ENCODE data around the gene RCVRN. TPM values are rescaled to one million over a fixed set of nuclear protein-coding genes. Genes with fewer than 3 reads are reported as not detected.
A peak's percentile ranks its signal among the peaks of the same experiment; 100 is the strongest.

The RCVRN gene
- total RNA-seq, 1 experiment from 2014 or later, result not detected

GRCh38 chr17:9865586-9865985, 39.5 kb downstream of the RCVRN start:
- intact Hi-C loops (cut with micrococcal nuclease), result no loop called here
- Mint-ChIP-seq H3K9me3 (ENCODE audit: unreplicated experiment) (peaks cover 41% of the 10 kb centered on the region), H3K4me3 (ENCODE audit: unreplicated experiment) (no peak overlapping the region), H3K4me1 (ENCODE audit: insufficient read depth, unreplicated experiment) (no peaks in the 10 kb centered on the region), H3K27ac (ENCODE audit: low read depth, unreplicated experiment) (no peak overlapping the region), H3K27me3 (ENCODE audit: insufficient read depth, unreplicated experiment) (no peaks in the 10 kb centered on the region), H3K36me3 (ENCODE audit: insufficient read depth, unreplicated experiment) (no peaks in the 10 kb centered on the region)
- DNase-seq (ENCODE audit: unreplicated experiment), result peak; percentile 58
- no TSS peak for BruUV-seq (replicated peaks)
- TF ChIP-seq CTCF (IDR thresholded peaks at IDR 0.05; ENCODE audit: unreplicated experiment), result no peak
- POLR2A ChIA-PET, result no interaction called here
- CTCF ChIA-PET, result no interaction called here

GRCh38 chr17:9862949-9863348, 42.1 kb downstream of the RCVRN start:
- TF ChIP-seq CTCF (IDR thresholded peaks at IDR 0.05; ENCODE audit: unreplicated experiment), result no peak
- BruUV-seq (replicated peaks), result no TSS peak
- ChIA-PET CTCF (no interaction called here), POLR2A (no interaction called here)
- intact Hi-C loops (cut with micrococcal nuclease), result no loop called here
- H3K9me3 Mint-ChIP-seq (ENCODE audit: unreplicated experiment), result peaks cover 29% of the 10 kb centered on the region
- no peaks in the 10 kb centered on the region for H3K36me3 Mint-ChIP-seq (ENCODE audit: insufficient read depth, unreplicated experiment)
- H3K4me3 Mint-ChIP-seq (ENCODE audit: unreplicated experiment), result no peak overlapping the region
- H3K27ac Mint-ChIP-seq (ENCODE audit: low read depth, unreplicated experiment), result no peak overlapping the region
- no peaks in the 10 kb centered on the region for H3K27me3 Mint-ChIP-seq (ENCODE audit: insufficient read depth, unreplicated experiment)
- H3K4me1 Mint-ChIP-seq (ENCODE audit: insufficient read depth, unreplicated experiment), result no peaks in the 10 kb centered on the region
- DNase-seq (ENCODE audit: unreplicated experiment), result no peak

GRCh38 chr17:9862220-9862619, 42.9 kb downstream of the RCVRN start:
- Mint-ChIP-seq H3K4me3 (ENCODE audit: unreplicated experiment) (no peak overlapping the region), H3K36me3 (ENCODE audit: insufficient read depth, unreplicated experiment) (no peaks in the 10 kb centered on the region), H3K27ac (ENCODE audit: low read depth, unreplicated experiment) (no peak overlapping the region), H3K27me3 (ENCODE audit: insufficient read depth, unreplicated experiment) (no peaks in the 10 kb centered on the region), H3K4me1 (ENCODE audit: insufficient read depth, unreplicated experiment) (no peaks in the 10 kb centered on the region), H3K9me3 (ENCODE audit: unreplicated experiment) (peaks cover 29% of the 10 kb centered on the region)
- ChIA-PET CTCF (interaction anchor here (0.6 kb wide), 1 partner anchor 89 kb away, joined by 3 read pairs; no protein-coding TSS in a partner anchor), POLR2A (no interaction called here)
- no peak for DNase-seq (ENCODE audit: unreplicated experiment)
- intact Hi-C loops (cut with micrococcal nuclease), result no loop called here
- no peak for TF ChIP-seq CTCF (IDR thresholded peaks at IDR 0.05; ENCODE audit: unreplicated experiment)
- no TSS peak for BruUV-seq (replicated peaks)

GRCh38 chr17:9860851-9861250, 44.2 kb downstream of the RCVRN start:
- no peak overlapping the region for H3K27ac Mint-ChIP-seq (ENCODE audit: low read depth, unreplicated experiment)
- ChIA-PET POLR2A (no interaction called here), CTCF (interaction anchor here (0.6 kb wide), 1 partner anchor 623 kb away, joined by 4 read pairs; no protein-coding TSS in a partner anchor)
- no peak for TF ChIP-seq CTCF (IDR thresholded peaks at IDR 0.05; ENCODE audit: unreplicated experiment)
- no peaks in the 10 kb centered on the region for H3K27me3 Mint-ChIP-seq (ENCODE audit: insufficient read depth, unreplicated experiment)
- no peaks in the 10 kb centered on the region for H3K4me1 Mint-ChIP-seq (ENCODE audit: insufficient read depth, unreplicated experiment)
- no peak for DNase-seq (ENCODE audit: unreplicated experiment)
- intact Hi-C loops (cut with micrococcal nuclease), result no loop called here
- peaks cover 29% of the 10 kb centered on the region for H3K9me3 Mint-ChIP-seq (ENCODE audit: unreplicated experiment)
- no peak overlapping the region for H3K4me3 Mint-ChIP-seq (ENCODE audit: unreplicated experiment)
- no TSS peak for BruUV-seq (replicated peaks)
- no peaks in the 10 kb centered on the region for H3K36me3 Mint-ChIP-seq (ENCODE audit: insufficient read depth, unreplicated experiment)
